HepG2 (cell line): Measurements from ENCODE around the gene PIM3. TPM values are rescaled to one million over a fixed set of nuclear protein-coding genes. Genes with fewer than 3 reads are reported as not detected.

Source experiments
- ATAC-seq: fragments of 200-7000 bp; cut with Tn5 transposase; 3 replicates; pipeline ENCODE4 v1.9.1; 2020; ENCODE audit warnings: mild to moderate bottlenecking, moderate library complexity
- BruUV-seq: library from RNA; stranded (reverse); fragments of 400-500 nt; replicated peaks from 2 replicates; lab custom pipeline; 2021; lab: Mats Ljungman, UMichigan
- CTCF ChIA-PET: fragments of 300-600 bp; formaldehyde crosslinking; extraction: SDS; loops from one replicate; lab custom pipeline; 2021; ENCODE audit warnings: low total read pairs, inconsistent platforms, low intra/inter-chr PET ratio; lab: Yijun Ruan, JAX
- POLR2A ChIA-PET: fragments of 350-600 bp; sonication (Branson Sonifier 250); formaldehyde crosslinking; loops from one replicate; lab custom pipeline; 2020; ENCODE audit warnings: antibody characterized with exemption, inconsistent platforms; lab: Yijun Ruan, JAX
- DNase-seq: peaks from one replicate; pipeline ENCODE4 v3.0.0-alpha.2; 2015; ENCODE audit warnings: low spot score
- FAIRE-seq: peaks from 3 replicates; lab custom pipeline; 2011; peaks lifted over from hg19 to GRCh38; lab: Jason Lieb, UNC
- H2AFZ ChIP-seq: one replicate; pipeline ENCODE4 v1.6.1; 2011; ENCODE audit warnings: low read length, inconsistent platforms
- H3K27ac ChIP-seq: fragments of 300-600 bp; 3 replicates; pipeline ENCODE4 v1.8.0; 2011; ENCODE audit warnings: mixed run types, mild to moderate bottlenecking, mixed read lengths, low read length, inconsistent platforms; ENCODE audit not compliant: insufficient read depth; ENCODE audit errors: extremely low read length
- H3K27me3 ChIP-seq, 2 experiments: fragments of 200-600 bp in 1 of 2; 2 replicates in 1 of 2; 3 replicates in 1 of 2; pipeline versions ENCODE4 v1.6.0 to v1.8.0; 2011; ENCODE audit warnings: low read length in 2 of 2, mild to moderate bottlenecking in 2 of 2, moderate library complexity in 2 of 2, inconsistent platforms in 1 of 2; ENCODE audit not compliant: insufficient read depth in 2 of 2, control insufficient read depth in 1 of 2
- H3K36me3 ChIP-seq, 2 experiments: fragments of 200-600 bp in 1 of 2; replicated peaks in 1 of 2; 2 replicates in 1 of 2; 3 replicates in 1 of 2; pipeline versions ENCODE4 v1.5.1 to v1.8.0; 2011; ENCODE audit warnings: low read length in 2 of 2, inconsistent platforms in 1 of 2; ENCODE audit not compliant: insufficient read depth in 2 of 2, control insufficient read depth in 1 of 2
- H3K4me1 ChIP-seq: 2 replicates; pipeline ENCODE4 v1.5.1; 2012; ENCODE audit warnings: low read length, inconsistent platforms; ENCODE audit not compliant: insufficient read depth
- H3K4me2 ChIP-seq: 2 replicates; pipeline ENCODE4 v1.6.0; 2011; ENCODE audit warnings: low read depth, low read length, inconsistent platforms
- H3K4me3 ChIP-seq, 3 experiments: fragments of 200-600 bp in 1 of 3; sonication (generic), shearing (Covaris generic) in 1 of 3; replicated peaks in 1 of 3; 2 replicates each; pipeline ENCODE4 v1.5.1; 2011 to 2016; ENCODE audit warnings: low read length in 3 of 3, inconsistent platforms in 2 of 3, low read depth in 2 of 3, mild to moderate bottlenecking in 2 of 3, control low read depth in 1 of 3, mixed read lengths in 1 of 3; ENCODE audit not compliant: insufficient read depth in 1 of 3
- H3K79me2 ChIP-seq: one replicate; pipeline ENCODE4 v1.6.1; 2011; ENCODE audit warnings: low read length, inconsistent platforms; ENCODE audit not compliant: insufficient read depth
- H3K9ac ChIP-seq: 2 replicates; pipeline ENCODE4 v1.6.0; 2011; ENCODE audit warnings: mild to moderate bottlenecking, low read depth, low read length, inconsistent platforms; ENCODE audit not compliant: insufficient read depth
- H3K9me3 ChIP-seq: 2 replicates; pipeline ENCODE4 v1.5.1; 2012; ENCODE audit warnings: mild to moderate bottlenecking, low read length
- H4K20me1 ChIP-seq: 2 replicates; pipeline ENCODE4 v1.6.0; 2011; ENCODE audit warnings: inconsistent platforms, mild to moderate bottlenecking, low read length, moderate library complexity; ENCODE audit not compliant: insufficient read depth
- CHD2 ChIP-seq: IDR thresholded peaks from 2 replicates; pipeline ENCODE4 v1.6.1; 2011; ENCODE audit warnings: low read depth, low read length, improper control_type of control experiment
- HOXA9 ChIP-seq: sonication (generic); formaldehyde crosslinking; IDR thresholded peaks from 2 replicates; pipeline ENCODE4 v1.8.1; 2022; ENCODE audit warnings: missing genetic modification reagents, mild to moderate bottlenecking, moderate library complexity, borderline replicate concordance
- MTF2 ChIP-seq: sonication (generic); formaldehyde crosslinking; IDR thresholded peaks from 2 replicates; pipeline ENCODE4 v1.5.0; 2020; ENCODE audit warnings: missing genetic modification reagents, borderline replicate concordance
- ZNF468 ChIP-seq: sonication (generic); formaldehyde crosslinking; IDR thresholded peaks from 2 replicates; pipeline ENCODE4 v1.8.0; 2022; ENCODE audit warnings: mild to moderate bottlenecking, moderate library complexity, missing genetic modification reagents
- ZNF652 ChIP-seq: IDR thresholded peaks from 2 replicates; pipeline ENCODE4 v1.6.1; 2016; ENCODE audit warnings: low read depth, borderline replicate concordance
- ZNF660 ChIP-seq: sonication (generic); formaldehyde crosslinking; IDR thresholded peaks from 2 replicates; pipeline ENCODE4 v1.5.1; 2020; ENCODE audit warnings: mild to moderate bottlenecking, low read depth, missing genetic modification reagents, borderline replicate concordance
- WGBS: methylation state at CpG from one replicate; pipeline ENCODE4 v1.1.6; 2017; ENCODE audit warnings: low lambda C conversion rate; 5-methylcytosine and 5-hydroxymethylcytosine counted together
- in situ Hi-C: cut with HindIII; loops from 2 replicates; pipeline ENCODE4 v1.10.0; 2017; ENCODE audit warnings: low pct_unique_long_range_greater_than_20kb; ENCODE audit not compliant: extremely low pct_ligation_motif_present
- intact Hi-C: fragments of 100-400 bp; cut with micrococcal nuclease; formaldehyde crosslinking; loops from one replicate; pipeline ENCODE4 v1.10.0; 2022; ENCODE audit not compliant: unreplicated experiment
- polyA plus RNA-seq, 8 experiments: library from polyadenylated mRNA; depleted of rRNA in 3 of 8; stranded (reverse) in 7 of 8; unstranded in 1 of 8; fragments of >200 nt; fragmentation: Illumina TruSeq in 4 of 8; extraction: Trizol in 4 of 8; gene quantifications; 2 replicates each; pipeline versions ENCODE4 v1.2.1 to v1.2.3, GENCODE V29; 2011 to 2016; ENCODE audit warnings: low read depth in 4 of 8, missing spikeins in 1 of 8, mixed read lengths in 1 of 8; ENCODE audit not compliant: insufficient read depth in 1 of 8
- total RNA-seq, 5 experiments: library from RNA; depleted of rRNA; stranded (reverse); fragments of >200 nt; fragmentation: Illumina TruSeq; extraction: Trizol; gene quantifications; 2 replicates each; pipeline ENCODE4 v1.2.3, GENCODE V29; 2016; ENCODE audit warnings: low read depth in 1 of 5
- TF ChIP-seq, protein P1 (sequence below): sonication (generic); formaldehyde crosslinking; IDR thresholded peaks from 2 replicates; pipeline ENCODE4 v1.4.0; 2020; ENCODE audit warnings: mild to moderate bottlenecking, missing genetic modification reagents
- TF ChIP-seq, protein P2 (sequence below): sonication (generic); formaldehyde crosslinking; IDR thresholded peaks from 2 replicates; pipeline ENCODE4 v1.8.1; 2022; ENCODE audit warnings: low read depth, mild to moderate bottlenecking, missing genetic modification reagents

The PIM3 gene
- total and polyA plus RNA-seq, 2 of the 13 experiments (the other 11 are each of a cell fraction or from before 2014, with no cell fraction given), result 21.6 to 31.2 TPM

DNA sequence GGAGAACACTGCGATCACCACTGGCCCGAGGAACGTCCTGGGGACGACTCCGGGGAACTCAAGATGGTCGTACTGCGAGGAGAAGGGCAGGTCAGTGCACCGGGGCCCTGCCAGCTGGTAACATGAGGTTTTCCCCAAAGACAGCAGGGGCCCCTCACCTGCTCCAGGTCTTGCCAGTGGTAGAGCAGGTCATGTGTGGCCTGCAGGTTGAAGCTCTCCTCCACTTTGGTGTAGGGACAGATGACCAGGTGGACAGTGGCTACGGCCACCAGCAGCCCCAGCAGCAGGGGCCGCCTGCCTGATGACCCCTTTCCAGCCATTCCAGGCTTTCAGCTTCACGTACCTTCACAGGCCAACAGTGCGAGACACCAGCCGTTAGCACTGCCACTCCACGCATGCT, 47.1 kb upstream of the PIM3 start:
- peaks cover 7% of the 10 kb centered on the region for H3K79me2 ChIP-seq
- peaks cover 24% of the 10 kb centered on the region for H3K4me1 ChIP-seq
- intact Hi-C loops, result no loop called here
- WGBS, result 97% methylated on average over 12 of the region's 14 CpGs
- peaks cover 4 to 22% of the 10 kb centered on the region in 2 experiments; a peak in 3 of 5 replicates for H3K36me3 ChIP-seq
- FAIRE-seq, result no peak
- no peak for TF ChIP-seq MTF2
- TF ChIP-seq, protein P1, sequence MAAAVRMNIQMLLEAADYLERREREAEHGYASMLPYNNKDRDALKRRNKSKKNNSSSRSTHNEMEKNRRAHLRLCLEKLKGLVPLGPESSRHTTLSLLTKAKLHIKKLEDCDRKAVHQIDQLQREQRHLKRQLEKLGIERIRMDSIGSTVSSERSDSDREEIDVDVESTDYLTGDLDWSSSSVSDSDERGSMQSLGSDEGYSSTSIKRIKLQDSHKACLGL, result no peak
- TF ChIP-seq, all 625 proteins: peak for 0
- ChIA-PET CTCF (no interaction called here), POLR2A (no interaction called here)
- in situ Hi-C loops, result no loop called here
- DNase-seq (no peak), ATAC-seq (no peak)
- no peak overlapping the region for H3K4me2 ChIP-seq
- no peaks in the 10 kb centered on the region for H3K9me3 ChIP-seq
- H3K4me3 ChIP-seq, result no peak overlapping the region
- H2AFZ ChIP-seq, result no peak overlapping the region
- H3K9ac ChIP-seq, result no peak overlapping the region
- H3K27ac ChIP-seq, result no peak overlapping the region
- H3K27me3 ChIP-seq, result no peaks in the 10 kb centered on the region
- BruUV-seq, result no TSS peak
- no peaks in the 10 kb centered on the region for H4K20me1 ChIP-seq

DNA sequence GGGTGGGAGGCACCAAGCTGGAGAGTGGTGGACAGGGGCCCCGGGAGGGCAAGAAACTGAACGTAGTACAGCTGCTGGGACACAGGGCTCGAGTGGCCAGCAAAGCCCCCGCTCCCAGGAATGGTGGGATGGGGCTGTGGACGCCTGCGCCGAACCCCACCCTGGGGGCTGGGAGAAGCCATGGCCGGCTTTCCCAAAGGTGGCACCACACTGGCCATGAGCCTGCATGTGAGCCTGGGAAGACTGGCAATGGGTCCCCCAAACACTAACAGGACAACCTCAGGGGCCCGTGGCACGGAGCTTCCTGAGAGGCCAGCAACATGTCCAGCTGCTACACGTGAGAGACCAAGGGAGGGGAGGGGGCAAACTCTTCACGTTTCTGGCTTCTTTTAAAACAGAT, 46.3 kb upstream of the PIM3 start:
- H3K9ac ChIP-seq, result no peak overlapping the region
- peaks cover 10% of the 10 kb centered on the region for H3K79me2 ChIP-seq
- peaks cover 4 to 22% of the 10 kb centered on the region in 2 experiments; a peak in 3 of 5 replicates for H3K36me3 ChIP-seq
- no peak overlapping the region for H3K27ac ChIP-seq
- in situ Hi-C loops, result no loop called here
- H3K27me3 ChIP-seq, result no peaks in the 10 kb centered on the region
- CTCF ChIA-PET, result no interaction called here
- H3K4me2 ChIP-seq, result no peak overlapping the region
- no peak for TF ChIP-seq CHD2
- no peak for TF ChIP-seq HOXA9 (CRISPR knock-in tag)
- TF ChIP-seq ZNF468 (CRISPR knock-in tag), result no peak
- TF ChIP-seq, protein P2, sequence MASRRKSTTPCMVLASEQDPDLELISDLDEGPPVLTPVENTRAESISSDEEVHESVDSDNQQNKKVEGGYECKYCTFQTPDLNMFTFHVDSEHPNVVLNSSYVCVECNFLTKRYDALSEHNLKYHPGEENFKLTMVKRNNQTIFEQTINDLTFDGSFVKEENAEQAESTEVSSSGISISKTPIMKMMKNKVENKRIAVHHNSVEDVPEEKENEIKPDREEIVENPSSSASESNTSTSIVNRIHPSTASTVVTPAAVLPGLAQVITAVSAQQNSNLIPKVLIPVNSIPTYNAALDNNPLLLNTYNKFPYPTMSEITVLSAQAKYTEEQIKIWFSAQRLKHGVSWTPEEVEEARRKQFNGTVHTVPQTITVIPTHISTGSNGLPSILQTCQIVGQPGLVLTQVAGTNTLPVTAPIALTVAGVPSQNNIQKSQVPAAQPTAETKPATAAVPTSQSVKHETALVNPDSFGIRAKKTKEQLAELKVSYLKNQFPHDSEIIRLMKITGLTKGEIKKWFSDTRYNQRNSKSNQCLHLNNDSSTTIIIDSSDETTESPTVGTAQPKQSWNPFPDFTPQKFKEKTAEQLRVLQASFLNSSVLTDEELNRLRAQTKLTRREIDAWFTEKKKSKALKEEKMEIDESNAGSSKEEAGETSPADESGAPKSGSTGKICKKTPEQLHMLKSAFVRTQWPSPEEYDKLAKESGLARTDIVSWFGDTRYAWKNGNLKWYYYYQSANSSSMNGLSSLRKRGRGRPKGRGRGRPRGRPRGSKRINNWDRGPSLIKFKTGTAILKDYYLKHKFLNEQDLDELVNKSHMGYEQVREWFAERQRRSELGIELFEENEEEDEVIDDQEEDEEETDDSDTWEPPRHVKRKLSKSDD, result no peak
- no peak for TF ChIP-seq ZNF652
- no peak for TF ChIP-seq ZNF660 (CRISPR knock-in tag)
- no peak overlapping the region for H3K4me3 ChIP-seq
- ATAC-seq, result no peak
- no peaks in the 10 kb centered on the region for H3K9me3 ChIP-seq
- FAIRE-seq, result no peak
- BruUV-seq, result no TSS peak
- intact Hi-C loops, result no loop called here
- WGBS, result 89% methylated on average over 7 of the region's 12 CpGs
- H2AFZ ChIP-seq, result no peak overlapping the region
- H4K20me1 ChIP-seq, result no peaks in the 10 kb centered on the region
- POLR2A ChIA-PET, result no interaction called here
- H3K4me1 ChIP-seq, result peaks cover 28% of the 10 kb centered on the region
- DNase-seq, result no peak
